NCI-H2227 treated with DMSO at 0.1 percent for 48 hours (cell line): ENCODE results near the gene UBR3.
"Not testable (repeated sequence)": the region's sequence is repeated elsewhere in the genome, so short reads cannot be mapped to it uniquely, and the experiment has no call there.

Experiments used
- DNase-seq: peaks from one replicate; lab custom pipeline; 2025; lab: John Stamatoyannopoulos, UW

The UBR3 gene

DNA sequence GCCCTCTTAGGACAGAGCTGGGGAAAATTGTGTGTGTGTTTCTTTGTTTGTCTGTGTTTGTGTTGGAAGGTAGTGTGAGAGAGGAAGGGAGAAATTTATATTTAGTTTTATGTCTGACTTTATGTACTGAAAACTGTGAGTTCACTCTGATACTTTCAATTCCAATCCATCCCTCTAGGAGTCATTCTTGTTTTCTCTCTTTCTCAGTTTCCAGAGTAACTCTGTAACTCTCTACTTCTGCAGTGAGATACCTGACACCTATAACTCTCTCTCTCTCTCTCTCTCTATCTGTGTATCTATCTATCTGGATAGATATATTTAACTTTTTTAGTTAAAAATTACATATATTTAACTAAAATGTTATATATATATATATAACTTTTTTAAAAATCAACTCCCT lies 128.7 kb downstream of the UBR3 start:
- DNase-seq = no peak

DNA sequence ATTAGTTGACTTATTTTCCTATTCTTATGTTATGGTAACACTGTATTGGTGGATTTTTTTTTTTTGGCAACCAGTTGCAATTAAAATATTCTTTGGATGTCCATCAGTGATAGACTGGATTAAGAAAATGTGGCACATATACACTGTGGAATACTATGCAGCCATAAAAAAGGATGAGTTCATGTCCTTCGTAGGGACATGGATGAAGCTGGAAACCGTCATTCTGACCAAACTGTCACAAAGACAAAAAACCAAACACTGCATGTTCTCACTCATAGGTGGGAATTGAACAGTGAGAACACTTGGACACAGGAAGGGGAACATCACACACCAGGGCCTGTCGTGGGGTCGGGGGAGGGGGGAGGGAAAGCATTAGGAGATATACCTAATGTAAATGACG lies 130.0 kb downstream of the UBR3 start:
- not testable (repeated sequence) for DNase-seq

DNA sequence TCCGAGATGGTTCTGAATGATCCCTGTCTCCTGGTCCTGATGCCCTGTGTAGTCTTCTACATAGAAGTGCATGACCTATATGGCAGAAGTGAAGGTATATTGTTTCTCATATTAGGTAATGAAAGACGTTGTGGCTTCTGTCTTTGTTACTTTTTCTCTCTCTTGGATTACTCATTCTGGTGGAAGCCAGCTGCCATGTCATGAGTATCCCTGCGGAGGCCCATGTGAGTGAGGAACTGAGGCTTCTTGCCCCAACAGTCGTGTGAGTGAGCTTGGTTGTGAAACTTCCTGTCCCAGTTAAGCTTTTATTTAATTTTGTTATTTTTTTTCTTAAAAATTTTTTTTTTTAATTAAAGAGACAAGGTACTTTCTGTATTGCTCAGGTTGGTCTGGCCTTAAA lies 134.7 kb downstream of the UBR3 start:
- no peak for DNase-seq

DNA sequence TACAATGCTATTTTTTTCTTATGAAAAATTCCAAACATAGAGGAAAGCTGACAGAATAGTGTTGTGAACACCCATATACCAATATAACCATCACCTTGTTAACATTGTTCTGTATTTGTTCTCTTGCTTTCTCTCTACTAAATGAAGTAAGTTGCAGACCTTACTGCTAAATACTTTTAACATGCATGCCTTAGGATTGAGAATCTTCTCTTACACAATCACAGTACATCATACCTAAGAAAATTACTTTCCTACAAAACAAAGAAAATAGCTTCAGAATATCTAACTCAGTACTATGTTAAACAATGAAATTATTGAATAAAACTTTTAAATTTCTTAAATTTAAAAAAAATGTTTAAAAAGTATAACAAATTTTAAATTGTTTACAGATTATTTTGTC lies 136.5 kb downstream of the UBR3 start:
- no peak for DNase-seq

DNA sequence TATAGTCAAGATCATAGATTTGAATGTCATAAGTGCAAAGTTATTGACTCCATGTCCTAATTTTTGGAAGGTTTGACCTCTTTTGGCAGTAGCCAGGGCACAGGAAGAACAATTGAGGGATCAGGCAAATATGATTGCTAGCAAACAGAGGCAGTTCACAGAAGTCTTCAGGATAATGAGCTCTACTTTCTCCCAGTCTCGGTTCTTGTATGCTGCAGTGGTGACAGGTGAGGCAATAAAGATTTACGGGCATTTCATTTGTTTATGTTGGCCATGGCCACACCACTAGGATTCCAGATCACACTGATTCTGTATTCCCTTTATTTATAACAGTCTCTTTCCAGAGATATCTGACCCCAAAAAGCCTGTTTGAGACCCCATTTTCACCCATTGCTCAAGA lies 137.5 kb downstream of the UBR3 start:
- DNase-seq = no peak

DNA sequence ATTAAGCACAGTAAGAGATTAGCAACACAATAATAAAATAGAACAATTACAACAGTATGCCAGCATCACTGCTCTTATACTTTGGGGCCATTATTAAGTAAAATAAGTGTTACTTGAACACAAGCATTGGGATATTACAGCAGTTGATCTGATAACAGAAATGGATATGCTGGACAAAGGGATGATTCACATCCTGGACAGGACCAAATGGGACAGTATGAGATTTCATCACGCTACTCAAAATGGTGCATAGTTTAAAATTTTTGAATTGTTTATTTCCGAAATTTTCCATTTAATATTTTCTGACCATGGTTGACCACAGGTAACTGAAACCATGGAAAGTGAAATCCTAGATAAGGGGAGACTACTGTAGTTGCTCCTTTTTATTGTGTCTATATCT lies 138.2 kb downstream of the UBR3 start:
- DNase-seq = no peak

DNA sequence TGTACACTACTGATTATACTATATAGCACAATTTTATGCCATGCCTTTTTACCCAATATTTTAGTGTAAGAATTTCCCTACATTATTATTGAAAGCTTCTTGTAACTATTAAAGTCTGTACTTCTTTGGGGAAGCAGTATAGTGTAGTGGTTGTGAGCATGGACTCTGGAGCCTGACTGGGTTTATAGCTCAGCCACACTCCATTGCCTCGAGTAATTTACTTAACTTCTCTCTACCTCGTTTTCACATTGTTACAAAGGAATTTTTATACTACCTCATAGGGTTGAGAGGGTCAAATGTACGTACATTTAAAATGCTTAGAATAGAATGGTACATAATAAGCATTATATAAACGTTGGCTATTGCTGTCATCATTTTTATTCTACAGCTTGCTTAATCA lies 139.2 kb downstream of the UBR3 start:
- DNase-seq = no peak

DNA sequence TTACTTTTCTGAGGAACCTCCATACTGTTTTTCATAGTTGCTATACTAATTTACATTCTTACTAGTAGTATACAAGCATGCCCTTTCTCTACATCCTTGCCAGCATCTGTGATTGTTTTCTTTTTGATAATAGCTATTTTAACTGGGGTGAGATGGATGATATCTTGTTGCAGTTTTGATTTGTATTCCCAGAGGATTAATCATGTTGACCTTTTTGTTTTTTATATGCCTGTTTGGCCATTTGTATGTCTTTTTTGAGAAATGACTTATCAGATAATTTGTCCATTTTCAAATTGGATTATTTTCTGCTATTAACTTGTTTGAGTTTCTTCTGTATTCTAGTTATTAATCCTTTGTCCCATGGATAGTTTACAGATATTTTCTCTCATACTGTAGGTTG lies 141.5 kb downstream of the UBR3 start:
- DNase-seq = no peak

DNA sequence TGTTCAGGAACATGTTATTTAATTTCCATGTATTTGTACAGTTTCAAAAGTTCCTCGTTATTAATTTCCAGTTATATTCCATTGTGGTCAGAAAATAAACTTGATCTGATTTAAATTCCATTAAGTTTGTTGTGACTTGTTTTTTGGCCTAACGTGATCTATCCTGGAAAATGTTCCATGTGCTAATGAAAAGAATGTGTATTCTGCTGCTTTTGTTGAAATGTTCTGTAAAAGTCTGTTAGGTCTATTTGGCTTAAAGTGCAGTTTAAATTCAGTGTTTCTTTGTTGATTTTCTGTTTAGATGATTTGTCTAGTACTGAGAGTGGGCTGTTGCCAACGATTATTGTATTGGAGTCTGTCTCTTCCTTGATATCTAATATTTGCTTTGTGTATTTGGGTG lies 148.0 kb downstream of the UBR3 start:
- no peak for DNase-seq

DNA sequence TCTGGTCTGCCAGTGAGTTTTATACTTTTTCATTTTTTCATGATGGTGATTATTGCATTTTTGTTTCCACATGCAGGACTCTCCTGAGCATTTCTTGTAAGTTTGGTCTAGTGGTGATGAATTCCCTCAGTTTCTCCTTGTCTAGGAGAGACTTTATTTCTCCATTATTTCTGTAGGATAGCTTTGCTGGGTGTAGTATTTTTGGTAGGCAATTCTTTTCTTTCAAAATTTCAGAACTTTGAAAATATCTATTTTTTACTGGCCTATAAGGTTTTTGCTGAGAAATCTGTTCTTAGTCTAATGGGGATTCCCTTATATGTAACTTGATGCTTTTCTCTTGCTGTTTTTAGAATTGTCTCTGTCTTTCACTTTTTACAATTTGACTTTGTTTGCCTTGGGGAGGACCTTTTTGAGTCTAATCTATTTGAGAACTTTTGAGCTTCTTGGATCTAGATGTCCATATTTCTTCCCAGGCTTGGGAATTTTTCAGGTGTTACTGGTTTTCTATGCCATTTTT lies 149.1 kb downstream of the UBR3 start:
- DNase-seq = no peak

DNA sequence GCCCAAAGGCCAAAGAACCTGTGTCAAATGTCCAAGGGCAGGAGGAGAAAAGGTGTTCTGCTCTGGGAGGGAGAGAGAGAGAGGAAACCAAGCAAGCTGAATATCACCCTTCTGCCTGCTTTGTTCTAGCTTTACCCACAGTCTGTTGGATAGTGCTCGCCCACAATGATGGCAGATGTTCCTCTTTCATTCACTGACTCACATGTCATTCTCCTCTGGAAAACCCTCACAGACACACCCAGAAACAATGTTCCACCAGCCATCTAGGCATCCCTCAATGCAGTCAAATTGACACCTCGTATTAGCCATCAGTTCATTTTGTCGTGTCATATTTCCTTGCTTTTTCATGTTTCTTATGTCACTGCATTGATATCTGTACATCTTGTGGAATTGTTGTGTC lies 150.3 kb downstream of the UBR3 start:
- no peak for DNase-seq

DNA sequence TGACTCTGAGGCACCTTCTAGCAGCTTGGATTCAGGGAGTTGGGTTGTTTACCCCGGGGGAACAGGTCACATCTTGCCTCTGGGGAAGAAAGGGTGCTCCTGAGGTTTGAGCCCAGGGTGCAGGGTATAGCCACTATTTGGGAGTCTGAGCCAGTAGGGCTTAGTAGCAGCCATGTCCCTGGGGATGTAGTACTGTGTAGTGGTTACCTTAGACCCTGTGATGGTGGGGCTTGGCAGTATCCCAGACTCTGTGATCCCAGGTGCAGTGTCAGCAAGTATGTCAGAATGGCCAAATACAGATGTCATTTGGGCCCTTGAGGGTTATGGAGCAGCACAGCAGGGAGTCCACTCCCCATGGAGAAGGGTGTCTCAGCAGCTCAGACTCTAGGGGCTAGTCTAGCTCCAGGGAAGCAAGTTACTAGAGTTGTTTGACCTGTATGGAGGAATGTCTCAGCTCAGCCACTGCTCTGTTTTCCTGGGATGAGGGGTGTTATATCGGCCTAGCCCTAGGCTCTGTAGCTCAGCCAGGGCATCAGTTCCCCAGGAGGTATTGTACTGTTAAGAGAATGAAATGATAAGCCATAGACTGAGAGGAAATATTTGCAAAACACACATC lies 151.3 kb downstream of the UBR3 start:
- no peak for DNase-seq

DNA sequence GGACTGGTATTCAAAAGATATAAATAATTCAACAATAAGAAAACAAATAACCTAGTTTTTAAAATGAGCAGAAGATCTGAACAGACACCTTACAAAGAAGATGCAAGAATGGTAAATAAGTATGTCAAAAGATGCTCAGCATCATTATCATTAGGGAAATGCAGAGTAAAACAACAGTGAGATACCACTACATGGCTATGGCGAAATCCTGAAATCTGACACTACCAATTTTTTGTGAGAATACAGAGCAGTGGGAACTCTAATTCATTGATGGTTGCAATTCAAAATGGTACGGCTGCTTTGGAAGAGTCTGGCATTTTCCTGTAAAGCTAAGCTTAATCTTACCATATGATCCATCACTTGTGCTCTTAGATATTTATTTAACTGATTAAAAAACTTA lies 151.8 kb downstream of the UBR3 start:
- no peak for DNase-seq

DNA sequence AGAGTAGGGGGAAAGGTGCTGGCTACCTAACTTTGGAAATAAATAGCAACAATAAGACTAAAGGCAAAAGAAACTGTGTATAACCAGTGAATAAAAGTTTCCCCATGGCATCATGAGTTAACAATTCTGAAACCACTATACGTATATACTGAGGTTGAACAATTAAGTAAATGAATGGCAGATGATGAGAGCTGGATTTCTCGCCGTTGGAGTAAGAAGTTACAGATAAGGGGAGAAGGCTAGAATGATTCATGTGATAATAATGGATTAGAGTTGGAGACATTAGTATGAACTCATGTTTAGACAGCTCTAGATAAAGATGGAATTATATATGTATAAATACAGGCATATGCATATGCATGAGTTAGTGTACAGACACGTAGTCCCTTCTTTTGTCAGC lies 152.7 kb downstream of the UBR3 start:
- no peak for DNase-seq

DNA sequence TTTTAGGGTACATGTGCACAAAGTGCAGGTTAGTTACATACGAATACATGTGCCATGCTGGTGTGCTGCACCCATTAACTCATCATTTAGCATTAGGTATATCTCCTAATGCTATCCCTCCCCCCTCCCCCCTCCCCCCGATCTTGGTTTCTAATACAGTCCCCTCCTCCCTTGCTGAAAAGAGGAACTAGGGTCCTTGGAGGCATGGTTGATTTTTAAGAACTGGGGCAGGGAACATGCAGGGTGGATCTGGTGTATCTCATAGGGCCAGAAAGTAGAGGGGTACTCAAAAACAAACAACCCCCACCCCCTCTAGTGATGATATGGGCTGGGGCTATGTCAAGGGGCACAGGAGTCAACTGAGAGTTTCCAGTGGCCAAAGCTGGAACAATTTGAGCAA lies 153.4 kb downstream of the UBR3 start:
- no peak for DNase-seq

DNA sequence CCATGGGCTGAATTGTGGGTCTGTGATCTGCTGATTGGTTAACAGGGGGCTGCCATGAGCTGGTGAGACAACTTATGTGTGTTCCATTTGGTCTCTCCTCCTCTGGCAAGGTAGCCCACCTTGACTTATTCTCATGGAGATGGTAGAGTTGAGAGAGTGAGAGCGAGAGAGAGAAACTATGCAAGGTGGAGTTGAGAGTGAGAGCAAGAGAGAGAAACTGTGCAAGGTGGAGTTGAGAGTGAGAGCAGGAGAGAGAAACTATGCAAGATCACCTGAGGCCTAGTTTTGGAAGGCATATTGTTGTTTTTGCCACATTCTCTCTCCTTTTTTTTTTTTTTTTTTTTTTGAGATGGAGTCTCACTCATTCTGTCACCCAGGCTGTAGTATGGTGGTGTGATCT lies 155.7 kb downstream of the UBR3 start:
- DNase-seq = no peak

DNA sequence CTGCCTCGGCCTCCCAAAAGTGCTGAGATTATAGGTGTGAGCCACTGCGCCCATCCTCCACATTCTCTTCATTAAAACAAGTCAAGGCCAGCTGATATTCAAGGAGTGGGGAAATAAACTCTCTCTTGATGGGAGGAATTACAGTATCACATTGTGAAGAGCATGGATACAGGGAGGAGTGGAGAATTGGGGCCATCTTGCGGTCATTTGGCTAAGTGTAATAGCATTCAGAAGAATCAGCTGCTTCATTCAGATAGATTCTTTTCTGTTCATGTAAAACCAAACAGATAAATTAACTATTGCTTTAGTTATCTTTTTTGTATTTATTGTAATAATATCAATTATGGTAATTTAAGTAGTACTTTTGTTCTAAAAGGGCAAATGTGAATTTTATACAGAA lies 156.3 kb downstream of the UBR3 start:
- no peak for DNase-seq

DNA sequence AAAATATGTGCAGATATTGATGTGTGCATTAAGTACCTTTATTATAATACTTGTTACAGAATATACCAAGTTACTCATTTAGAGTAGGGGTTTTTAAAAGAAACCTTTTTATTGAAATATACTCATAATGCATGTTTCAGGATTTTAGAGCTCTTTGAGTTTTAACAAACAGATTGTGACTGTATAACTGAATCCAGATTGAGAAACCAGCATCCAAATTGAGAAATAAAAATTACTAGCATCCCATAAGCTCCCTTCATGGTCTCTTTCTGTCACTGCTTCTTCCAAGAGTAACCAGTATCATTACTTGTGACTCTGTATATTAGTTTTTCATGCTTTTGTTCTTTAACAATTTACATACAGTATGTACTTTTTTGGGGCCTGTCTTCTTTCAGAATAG lies 156.9 kb downstream of the UBR3 start:
- no peak for DNase-seq

DNA sequence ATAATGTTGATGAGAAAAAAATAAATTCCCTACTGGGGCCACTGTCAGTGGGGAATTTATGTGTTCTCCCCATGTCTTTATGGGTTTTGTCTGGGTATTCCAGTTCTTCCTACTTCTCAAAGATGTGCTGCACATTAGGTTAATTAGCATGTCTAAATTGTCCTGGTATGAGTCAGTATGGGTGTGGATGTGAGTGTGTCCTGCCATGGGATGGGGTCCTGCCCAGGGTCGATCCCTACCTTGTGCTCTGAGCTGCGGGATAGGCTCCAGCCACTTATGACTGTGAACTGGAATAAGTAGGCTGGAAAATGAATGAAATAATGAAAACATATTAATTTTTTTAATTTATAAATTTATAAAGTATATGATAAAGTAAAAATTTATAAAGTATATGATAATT lies 167.5 kb downstream of the UBR3 start:
- DNase-seq = no peak

DNA sequence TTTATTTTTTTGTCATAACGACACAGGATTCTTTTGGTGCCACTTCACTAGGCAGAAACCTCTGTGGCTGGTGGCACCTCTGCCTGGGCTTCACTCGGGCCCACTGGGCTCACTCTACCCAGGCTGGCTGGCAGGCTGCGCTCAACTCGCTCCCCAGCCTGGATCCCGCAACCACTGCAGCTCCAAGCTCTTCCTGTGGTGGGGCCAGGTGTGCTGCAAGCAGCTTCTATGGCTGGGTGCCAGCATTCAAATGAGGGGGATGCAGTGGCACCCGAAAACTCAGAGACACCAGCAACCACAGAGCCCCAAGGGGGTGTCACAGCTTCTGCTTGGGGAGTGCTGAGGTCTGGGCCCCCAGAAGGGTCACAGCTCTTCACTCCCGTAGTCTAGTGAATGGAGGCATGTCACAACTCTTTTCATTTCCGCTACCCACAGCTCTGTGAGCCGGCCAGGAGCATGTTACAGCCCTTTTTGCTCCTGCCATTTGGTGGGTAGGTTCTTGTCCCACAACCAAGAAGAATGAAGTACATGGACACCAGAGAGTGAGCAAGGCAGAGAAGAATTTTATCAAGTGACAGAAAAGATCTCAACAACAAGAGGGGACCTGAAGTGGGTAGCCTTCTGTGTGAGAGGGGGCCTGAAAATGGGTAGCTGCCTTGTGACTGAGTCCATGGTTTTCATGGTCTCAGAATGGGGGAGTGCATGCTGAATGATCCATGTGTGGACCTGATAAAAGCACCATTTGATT lies 170.1 kb downstream of the UBR3 start:
- DNase-seq = no peak

DNA sequence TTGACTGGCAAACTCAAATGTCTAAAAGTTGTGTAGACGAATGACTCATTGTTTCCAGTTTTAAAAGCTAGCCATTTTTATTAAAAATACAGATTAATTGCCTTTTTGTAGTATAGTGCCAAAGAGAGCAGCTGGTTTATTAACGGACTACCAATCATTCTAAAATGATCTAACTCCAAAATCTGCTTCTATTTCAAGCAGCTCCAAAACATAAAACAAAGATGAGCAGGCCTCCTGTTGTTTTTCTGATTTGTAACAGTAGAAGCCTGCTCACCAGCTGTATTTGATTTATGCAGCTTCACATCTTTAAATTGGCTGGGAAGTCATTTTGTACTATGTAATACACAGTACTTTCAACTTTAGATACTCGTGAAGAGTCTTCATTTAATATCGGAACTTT lies 171.8 kb downstream of the UBR3 start:
- no peak for DNase-seq

DNA sequence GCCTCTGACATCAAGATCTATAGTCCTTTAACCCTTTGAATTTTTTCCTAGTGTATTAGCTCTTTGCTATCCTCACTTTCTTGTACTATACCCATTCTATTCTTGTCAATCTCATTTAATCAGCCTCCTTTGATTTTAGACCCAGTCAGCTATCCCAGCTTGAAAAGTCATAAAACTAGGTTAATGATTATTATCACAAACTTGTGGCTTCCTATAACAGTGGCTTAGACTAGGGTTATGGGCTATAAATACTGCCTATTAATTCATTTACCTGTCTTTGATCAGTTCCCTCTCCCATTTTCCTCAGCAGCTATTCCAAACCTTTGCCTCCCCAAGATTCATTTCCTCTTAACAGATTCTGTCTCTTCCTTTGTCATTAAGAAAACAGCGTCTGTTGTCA lies 174.8 kb downstream of the UBR3 start:
- no peak for DNase-seq

DNA sequence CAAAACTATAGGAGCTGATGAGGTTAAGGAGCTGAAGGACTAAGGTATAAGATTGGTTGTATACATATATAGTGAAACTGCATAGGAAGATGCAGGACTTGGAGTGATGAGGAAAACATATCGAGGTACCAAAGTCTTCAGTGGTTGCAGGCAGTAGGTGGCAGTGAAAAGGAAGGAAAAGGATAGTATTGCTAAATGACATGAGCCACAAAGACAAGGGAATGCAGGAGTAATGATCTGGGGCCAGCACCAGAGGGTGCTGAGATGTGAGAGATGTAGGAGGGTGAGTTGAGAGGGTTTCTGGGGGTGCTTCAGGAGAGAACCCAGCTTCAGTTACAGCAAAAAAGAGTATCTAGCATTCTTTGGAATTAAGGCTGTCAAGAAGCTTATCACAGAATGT lies 178.4 kb downstream of the UBR3 start:
- no peak for DNase-seq
